CD14-positive monocyte (primary cell): Measurements from ENCODE around the gene KIF1A. TPM values are rescaled to one million over a fixed set of nuclear protein-coding genes. Genes with fewer than 3 reads are reported as not detected.

Source experiments
- DNase-seq, 3 donors: peaks; one replicate each; pipeline ENCODE4 v3.0.0-alpha.2; 2011 to 2022
- H2AFZ ChIP-seq: 2 replicates; pipeline ENCODE4 v1.6.0; 2012; ENCODE audit warnings: mild to moderate bottlenecking, low read depth, low read length, inconsistent platforms; ENCODE audit not compliant: insufficient read depth, poor library complexity, severe bottlenecking
- H3K27ac ChIP-seq, 2 donors: 1 replicate in 1 of 2; 2 replicates in 1 of 2; pipeline ENCODE4 v1.5.1; 2012 to 2013; ENCODE audit warnings: low read length in 2 of 2, control low read depth in 1 of 2, inconsistent platforms in 1 of 2, low read depth in 1 of 2, mild to moderate bottlenecking in 1 of 2
- H3K27me3 ChIP-seq, 2 donors: one replicate each; pipeline versions ENCODE4 v1.6.0 to v1.6.1; 2011 to 2013; ENCODE audit warnings: low read length in 2 of 2; ENCODE audit not compliant: control insufficient read depth in 2 of 2, insufficient read depth in 2 of 2
- H3K36me3 ChIP-seq, 2 donors: replicated peaks in 1 of 2; 1 replicate in 1 of 2; 2 replicates in 1 of 2; pipeline versions ENCODE4 v1.5.1 to v1.6.1; 2012 to 2013; ENCODE audit warnings: low read length in 2 of 2, control low read depth in 1 of 2, inconsistent platforms in 1 of 2, mild to moderate bottlenecking in 1 of 2; ENCODE audit not compliant: insufficient read depth in 2 of 2, control insufficient read depth in 1 of 2
- H3K4me1 ChIP-seq, 2 donors: 1 replicate in 1 of 2; 2 replicates in 1 of 2; pipeline versions ENCODE4 v1.5.1 to v1.6.1; 2012 to 2013; ENCODE audit warnings: low read length in 2 of 2, control low read depth in 1 of 2, inconsistent platforms in 1 of 2, mild to moderate bottlenecking in 1 of 2, moderate library complexity in 1 of 2; ENCODE audit not compliant: insufficient read depth in 2 of 2, control insufficient read depth in 1 of 2
- H3K4me2 ChIP-seq: replicated peaks from 2 replicates; pipeline ENCODE3; 2012; ENCODE audit warnings: low read length, moderate library complexity, mild to moderate bottlenecking; ENCODE audit not compliant: poor library complexity, severe bottlenecking; ENCODE audit errors: extremely low read depth
- H3K4me3 ChIP-seq, 3 experiments: fragments of 200-600 bp in 1 of 3; sonication (generic) in 1 of 3; replicated peaks in 1 of 3; 1 replicate in 2 of 3; 2 replicates in 1 of 3; pipeline ENCODE4 v1.5.1; 2011 to 2013; ENCODE audit warnings: low read length in 3 of 3, mild to moderate bottlenecking in 3 of 3, control low read depth in 2 of 3, low read depth in 2 of 3, inconsistent platforms in 1 of 3, moderate library complexity in 1 of 3
- H3K79me2 ChIP-seq: 2 replicates; pipeline ENCODE4 v1.6.0; 2012; ENCODE audit warnings: mild to moderate bottlenecking, control low read depth, inconsistent platforms, low read length, moderate library complexity; ENCODE audit not compliant: insufficient read depth
- H3K9ac ChIP-seq: 2 replicates; pipeline ENCODE4 v1.6.0; 2017; ENCODE audit warnings: low read length, mild to moderate bottlenecking; ENCODE audit not compliant: insufficient read depth, poor library complexity, severe bottlenecking
- H3K9me3 ChIP-seq, 2 donors: replicated peaks in 1 of 2; 1 replicate in 1 of 2; 2 replicates in 1 of 2; pipeline versions ENCODE4 v1.5.1 to v1.6.1; 2012 to 2013; ENCODE audit warnings: low read length in 2 of 2, control low read depth in 1 of 2; ENCODE audit not compliant: control insufficient read depth in 1 of 2, insufficient read depth in 1 of 2
- H4K20me1 ChIP-seq: 2 replicates; pipeline ENCODE4 v1.6.0; 2012; ENCODE audit warnings: mild to moderate bottlenecking, low read length, control low read depth, moderate library complexity; ENCODE audit not compliant: insufficient read depth
- H3K27ac Mint-ChIP-seq, 7 donors: one replicate each; pipeline ENCODE4 v1.8.0; 2020; ENCODE audit warnings: mild to moderate bottlenecking in 7 of 7, mixed read lengths in 7 of 7, moderate library complexity in 6 of 7, inconsistent platforms in 2 of 7
- H3K27me3 Mint-ChIP-seq, 3 donors: one replicate each; pipeline ENCODE4 v1.8.0; 2021 to 2022; ENCODE audit warnings: low read depth in 3 of 3, mild to moderate bottlenecking in 3 of 3, mixed read lengths in 3 of 3, moderate library complexity in 3 of 3, inconsistent platforms in 1 of 3
- H3K36me3 Mint-ChIP-seq, 2 donors: one replicate each; pipeline ENCODE4 v1.8.0; 2020; ENCODE audit warnings: mixed read lengths in 2 of 2, inconsistent platforms in 1 of 2, mild to moderate bottlenecking in 1 of 2
- H3K4me1 Mint-ChIP-seq: one replicate; pipeline ENCODE4 v1.8.0; 2020; ENCODE audit warnings: mild to moderate bottlenecking, mixed read lengths
- H3K4me3 Mint-ChIP-seq, 2 donors: one replicate each; pipeline ENCODE4 v1.8.0; 2020; ENCODE audit warnings: mild to moderate bottlenecking in 2 of 2, mixed read lengths in 2 of 2, moderate library complexity in 1 of 2
- H3K9me3 Mint-ChIP-seq, 7 donors: one replicate each; pipeline ENCODE4 v1.8.0; 2020 to 2022; ENCODE audit warnings: mixed read lengths in 7 of 7, mild to moderate bottlenecking in 6 of 7, moderate library complexity in 6 of 7, inconsistent platforms in 2 of 7
- WGBS: methylation state at CpG from one replicate; pipeline ENCODE4 v1.1.5; 2013; ENCODE audit warnings: missing lambda C conversion rate; ENCODE audit not compliant: insufficient coverage; 5-methylcytosine and 5-hydroxymethylcytosine counted together
- intact Hi-C, 2 donors: fragments of 100-400 bp; cut with micrococcal nuclease; formaldehyde crosslinking; loops; one replicate each; pipeline versions ENCODE4 v1.15.0 to v1.15.1; 2023
- polyA plus RNA-seq, 3 donors: library from polyadenylated mRNA; depleted of rRNA in 1 of 3; unstranded in 2 of 3; stranded (reverse) in 1 of 3; fragments of 300-500 nt in 2 of 3; fragments of >200 nt in 1 of 3; fragmentation: Illumina TruSeq in 2 of 3; gene quantifications; 1 replicate in 2 of 3; 2 replicates in 1 of 3; pipeline ENCODE4 v1.2.3, GENCODE V29; 2012 to 2021
- TF ChIP-seq, protein P1 (sequence below): fragments of 200-600 bp; IDR thresholded peaks from one replicate; pipeline ENCODE4 v1.8.0; 2022; ENCODE audit warnings: antibody characterized with exemption, mild to moderate bottlenecking

KIF1A gene
- polyA plus RNA-seq, 3 donors, result not detected

DNA sequence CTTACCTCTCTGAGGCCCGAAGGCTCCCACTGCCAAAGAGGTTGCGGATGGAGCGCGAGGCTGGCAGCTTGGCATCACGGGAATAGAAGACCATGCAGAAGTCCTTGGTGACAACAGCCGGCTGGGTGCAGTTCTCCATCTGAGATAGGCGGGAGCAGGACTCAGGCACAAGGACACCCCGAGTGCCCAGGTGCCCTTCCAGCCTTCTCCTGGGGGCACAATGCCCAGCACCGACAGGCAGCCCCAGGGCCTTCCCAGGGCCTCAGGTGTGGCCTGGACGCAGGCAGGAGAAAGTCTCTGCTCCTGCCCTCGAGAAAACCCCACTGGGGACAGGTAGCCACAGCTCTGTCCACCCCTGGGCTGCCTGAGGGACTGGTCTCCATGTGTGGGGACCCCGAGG is 94.8 kb downstream of the KIF1A start:
- no peak overlapping the region for H3K4me3 Mint-ChIP-seq
- Histone ChIP-seq H3K27ac (no peak overlapping the region), H3K79me2 (no peaks in the 10 kb centered on the region), H4K20me1 (no peaks in the 10 kb centered on the region), H2AFZ (no peak overlapping the region), H3K27me3 (no peaks in the 10 kb centered on the region), H3K36me3 (no peaks in the 10 kb centered on the region), H3K9me3 (no peaks in the 10 kb centered on the region), H3K9ac (no peak overlapping the region), H3K4me3 (no peak overlapping the region), H3K4me1 (no peaks in the 10 kb centered on the region), H3K4me2 (no peak overlapping the region)
- TF ChIP-seq, protein P1, sequence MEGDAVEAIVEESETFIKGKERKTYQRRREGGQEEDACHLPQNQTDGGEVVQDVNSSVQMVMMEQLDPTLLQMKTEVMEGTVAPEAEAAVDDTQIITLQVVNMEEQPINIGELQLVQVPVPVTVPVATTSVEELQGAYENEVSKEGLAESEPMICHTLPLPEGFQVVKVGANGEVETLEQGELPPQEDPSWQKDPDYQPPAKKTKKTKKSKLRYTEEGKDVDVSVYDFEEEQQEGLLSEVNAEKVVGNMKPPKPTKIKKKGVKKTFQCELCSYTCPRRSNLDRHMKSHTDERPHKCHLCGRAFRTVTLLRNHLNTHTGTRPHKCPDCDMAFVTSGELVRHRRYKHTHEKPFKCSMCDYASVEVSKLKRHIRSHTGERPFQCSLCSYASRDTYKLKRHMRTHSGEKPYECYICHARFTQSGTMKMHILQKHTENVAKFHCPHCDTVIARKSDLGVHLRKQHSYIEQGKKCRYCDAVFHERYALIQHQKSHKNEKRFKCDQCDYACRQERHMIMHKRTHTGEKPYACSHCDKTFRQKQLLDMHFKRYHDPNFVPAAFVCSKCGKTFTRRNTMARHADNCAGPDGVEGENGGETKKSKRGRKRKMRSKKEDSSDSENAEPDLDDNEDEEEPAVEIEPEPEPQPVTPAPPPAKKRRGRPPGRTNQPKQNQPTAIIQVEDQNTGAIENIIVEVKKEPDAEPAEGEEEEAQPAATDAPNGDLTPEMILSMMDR, result no peak
- H3K4me1 Mint-ChIP-seq, result no peaks in the 10 kb centered on the region
- H3K9me3 Mint-ChIP-seq, result peaks cover 0 to 2% (median 0%) of the 10 kb centered on the region in 7 donors
- H3K36me3 Mint-ChIP-seq, result no peaks in the 10 kb centered on the region
- no peak overlapping the region for H3K27ac Mint-ChIP-seq
- intact Hi-C loops, result no loop called here
- H3K27me3 Mint-ChIP-seq, result peaks cover 0 to 3% (median 1%) of the 10 kb centered on the region in 3 donors
- 94% methylated on average over 12 of the region's 12 CpGs for WGBS
- no peak for DNase-seq

DNA sequence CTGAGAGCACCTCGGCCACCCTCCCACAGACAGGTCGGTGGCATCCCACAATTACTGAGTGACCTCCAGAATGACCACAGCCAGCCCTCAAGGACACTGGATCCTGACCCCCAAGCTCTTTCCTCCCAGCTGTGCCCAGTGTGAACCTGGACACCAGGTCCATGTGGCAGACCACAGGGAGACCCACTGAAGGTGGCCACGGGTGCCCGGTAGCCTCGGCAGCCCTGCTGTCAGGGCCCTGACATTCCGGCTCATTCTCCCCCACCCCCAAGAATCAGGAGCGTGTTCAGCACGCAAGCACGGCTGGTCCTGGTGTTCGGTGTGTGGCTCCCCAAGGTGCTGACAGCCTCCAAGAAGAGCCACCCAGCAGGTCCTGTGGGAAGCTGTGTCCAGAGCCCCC is 95.6 kb downstream of the KIF1A start:
- H3K27ac ChIP-seq, result no peak overlapping the region
- DNase-seq, result no peak
- no peaks in the 10 kb centered on the region for H4K20me1 ChIP-seq
- H3K4me2 ChIP-seq, result no peak overlapping the region
- H3K9me3 ChIP-seq, result no peaks in the 10 kb centered on the region
- peaks cover 0 to 2% (median 0%) of the 10 kb centered on the region in 7 donors for H3K9me3 Mint-ChIP-seq
- H3K4me1 Mint-ChIP-seq, result no peaks in the 10 kb centered on the region
- no peaks in the 10 kb centered on the region for H3K4me1 ChIP-seq
- TF ChIP-seq, protein P1, result no peak
- H3K36me3 ChIP-seq, result no peaks in the 10 kb centered on the region
- H3K27ac Mint-ChIP-seq, result no peak overlapping the region
- H3K4me3 ChIP-seq, result no peak overlapping the region
- intact Hi-C loops, result no loop called here
- no peak overlapping the region for H2AFZ ChIP-seq
- no peak overlapping the region for H3K9ac ChIP-seq
- WGBS, result 98% methylated on average over 10 of the region's 10 CpGs
- H3K79me2 ChIP-seq, result no peaks in the 10 kb centered on the region
- H3K36me3 Mint-ChIP-seq, result no peaks in the 10 kb centered on the region
- H3K4me3 Mint-ChIP-seq, result no peak overlapping the region
- peaks cover 0 to 3% (median 1%) of the 10 kb centered on the region in 3 donors for H3K27me3 Mint-ChIP-seq
- no peaks in the 10 kb centered on the region for H3K27me3 ChIP-seq
